Neuronal stem cell (in vitro differentiated cells): ENCODE results near the gene METTL24.
"Not testable (repeated sequence)": the region's sequence is repeated elsewhere in the genome, so short reads cannot be mapped to it uniquely, and the experiment has no call there.

Experiments used
- DNase-seq: peaks from one replicate; pipeline ENCODE4 v3.0.0-alpha.2; 2013; ENCODE audit warnings: low spot score
- H2AFZ ChIP-seq: one replicate; pipeline ENCODE4 v1.6.1; 2013; ENCODE audit warnings: mild to moderate bottlenecking, low read length, inconsistent platforms
- H2AK5ac ChIP-seq: 2 replicates; pipeline ENCODE4 v1.6.1; 2013; ENCODE audit warnings: low read depth, mild to moderate bottlenecking, inconsistent platforms, low read length, moderate library complexity, mixed read lengths
- H2BK120ac ChIP-seq: 2 replicates; pipeline ENCODE4 v1.6.1; 2013; ENCODE audit warnings: low read depth, mild to moderate bottlenecking, inconsistent platforms, low read length, moderate library complexity, mixed read lengths
- H2BK12ac ChIP-seq: one replicate; pipeline ENCODE4 v1.6.1; 2013; ENCODE audit warnings: low read length, inconsistent platforms
- H2BK15ac ChIP-seq: 2 replicates; pipeline ENCODE4 v1.6.1; 2013; ENCODE audit warnings: mild to moderate bottlenecking, low read length, inconsistent platforms, mixed read lengths
- H2BK5ac ChIP-seq: one replicate; pipeline ENCODE4 v1.6.1; 2013; ENCODE audit warnings: inconsistent platforms, mild to moderate bottlenecking, low read length, moderate library complexity
- H3K14ac ChIP-seq: one replicate; pipeline ENCODE4 v1.6.1; 2013; ENCODE audit warnings: low read length, inconsistent platforms
- H3K18ac ChIP-seq: 2 replicates; pipeline ENCODE4 v1.6.1; 2013; ENCODE audit warnings: low read length, inconsistent platforms
- H3K23ac ChIP-seq: 2 replicates; pipeline ENCODE4 v1.6.1; 2013; ENCODE audit warnings: low read depth, mild to moderate bottlenecking, mixed read lengths, low read length, inconsistent platforms; ENCODE audit not compliant: poor library complexity
- H3K27ac ChIP-seq: replicated peaks from 3 replicates; pipeline ENCODE4 v1.5.1; 2013; ENCODE audit warnings: low read length, inconsistent platforms
- H3K27me3 ChIP-seq, 3 experiments: 2 replicates each; pipeline ENCODE4 v1.6.1; 2013; ENCODE audit warnings: low read length in 3 of 3, mild to moderate bottlenecking in 2 of 3, inconsistent platforms in 1 of 3, low read depth in 1 of 3, mixed read lengths in 1 of 3, moderate library complexity in 1 of 3; ENCODE audit not compliant: control insufficient read depth in 3 of 3, insufficient read depth in 3 of 3
- H3K36me3 ChIP-seq, 2 donors: replicated peaks in 1 of 2; 2 replicates each; pipeline ENCODE4 v1.6.1; 2013; ENCODE audit warnings: low read length in 2 of 2; ENCODE audit not compliant: control insufficient read depth in 2 of 2, insufficient read depth in 2 of 2
- H3K4ac ChIP-seq: 2 replicates; pipeline ENCODE4 v1.6.1; 2013; ENCODE audit warnings: inconsistent platforms, mild to moderate bottlenecking, low read length, moderate library complexity
- H3K4me1 ChIP-seq, 2 donors: 1 replicate in 1 of 2; 2 replicates in 1 of 2; pipeline ENCODE4 v1.6.1; 2013; ENCODE audit warnings: low read length in 2 of 2, low read depth in 1 of 2; ENCODE audit not compliant: control insufficient read depth in 2 of 2, insufficient read depth in 1 of 2
- H3K4me2 ChIP-seq: one replicate; pipeline ENCODE4 v1.6.1; 2013; ENCODE audit warnings: mild to moderate bottlenecking, low read length, inconsistent platforms; ENCODE audit not compliant: insufficient read depth, poor library complexity, severe bottlenecking
- H3K4me3 ChIP-seq, 2 donors: 2 replicates each; pipeline ENCODE4 v1.5.1; 2013; ENCODE audit warnings: low read length in 2 of 2, mild to moderate bottlenecking in 2 of 2, inconsistent platforms in 1 of 2, moderate library complexity in 1 of 2
- H3K79me1 ChIP-seq: one replicate; pipeline ENCODE4 v1.6.1; 2013; ENCODE audit warnings: low read depth, mild to moderate bottlenecking, inconsistent platforms, low read length, moderate library complexity
- H3K9ac ChIP-seq: one replicate; pipeline ENCODE4 v1.6.1; 2013; ENCODE audit warnings: mild to moderate bottlenecking, low read depth, low read length, inconsistent platforms; ENCODE audit not compliant: poor library complexity
- H3K9me3 ChIP-seq, 2 donors: replicated peaks in 1 of 2; 2 replicates each; pipeline versions ENCODE3 to v1.6.1; 2013; ENCODE audit warnings: low read length in 2 of 2, mild to moderate bottlenecking in 2 of 2, inconsistent platforms in 1 of 2, low read depth in 1 of 2, mixed read lengths in 1 of 2, moderate library complexity in 1 of 2; ENCODE audit not compliant: control insufficient read depth in 2 of 2, insufficient read depth in 1 of 2
- H4K8ac ChIP-seq: one replicate; pipeline ENCODE4 v1.6.1; 2013; ENCODE audit warnings: low read depth, mild to moderate bottlenecking, inconsistent platforms, low read length, moderate library complexity
- H4K91ac ChIP-seq: one replicate; pipeline ENCODE4 v1.6.1; 2013; ENCODE audit warnings: low read length, low read depth, mild to moderate bottlenecking, inconsistent platforms; ENCODE audit not compliant: poor library complexity
- WGBS, 2 donors: extraction: QIAGEN DNeasy Blood & Tissue Kit; methylation state at CpG; one replicate each; pipeline ENCODE4 v1.1.7; 2013; ENCODE audit warnings: missing lambda C conversion rate in 2 of 2, mixed read lengths in 1 of 2; ENCODE audit not compliant: insufficient read length in 2 of 2, insufficient replicate concordance in 1 of 2; ENCODE audit errors: extremely low coverage in 2 of 2; 5-methylcytosine and 5-hydroxymethylcytosine counted together

Gene METTL24

GRCh38 chr6:110307368-110307767 lies 50.8 kb downstream of the METTL24 start:
- Histone ChIP-seq H2AK5ac (no peak overlapping the region), H3K4me1 (peaks cover 2 to 4% of the 10 kb centered on the region in 2 donors), H2BK15ac (no peak overlapping the region), H2BK5ac (no peak overlapping the region), H3K9me3 (no peaks in the 10 kb centered on the region), H2BK120ac (no peak overlapping the region), H3K27me3 (no peaks in the 10 kb centered on the region), H3K4ac (no peak overlapping the region), H3K9ac (no peak overlapping the region), H3K18ac (no peak overlapping the region), H3K23ac (no peak overlapping the region), H2AFZ (no peak overlapping the region), H4K8ac (no peak overlapping the region), H2BK12ac (no peak overlapping the region), H3K36me3 (no peaks in the 10 kb centered on the region), H4K91ac (no peak overlapping the region), H3K27ac (no peak overlapping the region), H3K4me2 (no peak overlapping the region), H3K79me1 (no peaks in the 10 kb centered on the region), H3K14ac (no peak overlapping the region), H3K4me3 (no peak overlapping the region)
- DNase-seq, result no peak
- no CpG with 5 or more reads among the region's 2 CpGs for WGBS, 2 donors

GRCh38 chr6:110305832-110306231 lies 52.3 kb downstream of the METTL24 start:
- H3K9ac ChIP-seq, H2BK120ac ChIP-seq, H4K91ac ChIP-seq, H3K4me2 ChIP-seq, H3K14ac ChIP-seq, H2AK5ac ChIP-seq, H3K79me1 ChIP-seq, H2BK15ac ChIP-seq, H4K8ac ChIP-seq, H2BK5ac ChIP-seq, H3K36me3 ChIP-seq, H3K4ac ChIP-seq, H2AFZ ChIP-seq, H3K4me3 ChIP-seq, H3K18ac ChIP-seq, H3K27ac ChIP-seq, H3K9me3 ChIP-seq, DNase-seq, H3K23ac ChIP-seq, H3K4me1 ChIP-seq, H3K27me3 ChIP-seq, H2BK12ac ChIP-seq: not testable (repeated sequence)
- WGBS, 2 donors, result no CpG with 5 or more reads among the region's 2 CpGs

GRCh38 chr6:110303692-110304091 lies 54.5 kb downstream of the METTL24 start:
- H3K14ac ChIP-seq, H3K23ac ChIP-seq, H3K18ac ChIP-seq, H3K27ac ChIP-seq, H2AK5ac ChIP-seq, H3K9ac ChIP-seq, H3K4ac ChIP-seq, H3K4me3 ChIP-seq, H3K9me3 ChIP-seq, H3K36me3 ChIP-seq, H2BK12ac ChIP-seq, H3K27me3 ChIP-seq, H3K4me2 ChIP-seq, H4K91ac ChIP-seq, H2BK5ac ChIP-seq, H3K4me1 ChIP-seq, H2BK120ac ChIP-seq, DNase-seq, H2BK15ac ChIP-seq, H2AFZ ChIP-seq, H4K8ac ChIP-seq, H3K79me1 ChIP-seq: not testable (repeated sequence)
- WGBS, 2 donors, result no CpG with 5 or more reads among the region's 6 CpGs

- H3K14ac ChIP-seq, result no peak overlapping the region
- H3K36me3 ChIP-seq, result no peaks in the 10 kb centered on the region
- H3K27me3 ChIP-seq, result no peaks in the 10 kb centered on the region
- H2BK120ac ChIP-seq, result no peak overlapping the region
- H2BK12ac ChIP-seq, result no peak overlapping the region
- H3K4me1 ChIP-seq, result peaks cover 4 to 12% of the 10 kb centered on the region in 2 donors
- H3K4ac ChIP-seq, result no peak overlapping the region
- H3K27ac ChIP-seq, result no peak overlapping the region
- no peak overlapping the region for H2AK5ac ChIP-seq
- no peak overlapping the region for H3K23ac ChIP-seq
- H4K8ac ChIP-seq, result no peak overlapping the region
- no CpG with 5 or more reads among the region's 5 CpGs for WGBS, 2 donors
- no peaks in the 10 kb centered on the region for H3K9me3 ChIP-seq
- H2BK5ac ChIP-seq, result no peak overlapping the region
- no peak overlapping the region for H3K9ac ChIP-seq
- no peak overlapping the region for H2BK15ac ChIP-seq
- DNase-seq, result no peak
- no peak overlapping the region for H3K4me2 ChIP-seq
- no peak overlapping the region for H4K91ac ChIP-seq
- H3K18ac ChIP-seq, result no peak overlapping the region
- no peak overlapping the region for H3K4me3 ChIP-seq
- no peaks in the 10 kb centered on the region for H3K79me1 ChIP-seq
- no peak overlapping the region for H2AFZ ChIP-seq
Observed at GRCh38 chr6:110298916-110299315, 59.2 kb downstream of the METTL24 start.
